Liver (tissue), 10 donors: Measurements from ENCODE around the gene SPANXN5. TPM values are rescaled to one million over a fixed set of nuclear protein-coding genes. Genes with fewer than 3 reads are reported as not detected.
"Not testable (repeated sequence)": the region's sequence is repeated elsewhere in the genome, so short reads cannot be mapped to it uniquely, and the experiment has no call there.

Experiments
- DNase-seq: peaks from one replicate; pipeline ENCODE4 v3.0.0-alpha.2; 2017; ENCODE audit warnings: low spot score
- H3K27ac ChIP-seq, 2 donors: one replicate each; pipeline ENCODE4 v1.7.0; 2013; ENCODE audit warnings: inconsistent platforms in 2 of 2, low read length in 2 of 2, control low read depth in 1 of 2, low read depth in 1 of 2, mild to moderate bottlenecking in 1 of 2
- H3K27me3 ChIP-seq, 4 donors: one replicate each; pipeline versions ENCODE4 v1.6.1 to v1.7.0; 2013; ENCODE audit warnings: low read length in 3 of 4, inconsistent platforms in 1 of 4, mild to moderate bottlenecking in 1 of 4, moderate library complexity in 1 of 4; ENCODE audit not compliant: control insufficient read depth in 4 of 4, insufficient read depth in 4 of 4
- H3K36me3 ChIP-seq, 4 donors: one replicate each; pipeline versions ENCODE4 v1.6.1 to v1.7.0; 2013; ENCODE audit warnings: low read length in 3 of 4, mild to moderate bottlenecking in 3 of 4, low read depth in 1 of 4, moderate library complexity in 1 of 4; ENCODE audit not compliant: control insufficient read depth in 4 of 4, insufficient read depth in 3 of 4
- H3K4me1 ChIP-seq, 4 donors: one replicate each; pipeline versions ENCODE4 v1.6.1 to v1.7.0; 2013; ENCODE audit warnings: low read length in 3 of 4, mild to moderate bottlenecking in 3 of 4, moderate library complexity in 1 of 4; ENCODE audit not compliant: control insufficient read depth in 4 of 4, insufficient read depth in 4 of 4
- H3K4me3 ChIP-seq, 3 donors: one replicate each; pipeline versions ENCODE4 v1.6.1 to v1.7.0; 2013; ENCODE audit warnings: low read length in 3 of 3, control low read depth in 1 of 3, low read depth in 1 of 3, mild to moderate bottlenecking in 1 of 3
- H3K9ac ChIP-seq, 2 donors: one replicate each; pipeline ENCODE4 v1.7.0; 2013; ENCODE audit warnings: low read length in 2 of 2, mild to moderate bottlenecking in 2 of 2, moderate library complexity in 2 of 2, control low read depth in 1 of 2, low read depth in 1 of 2
- H3K9me3 ChIP-seq, 4 donors: one replicate each; pipeline versions ENCODE4 v1.6.1 to v1.7.0; 2013; ENCODE audit warnings: low read length in 3 of 4; ENCODE audit not compliant: control insufficient read depth in 4 of 4
- WGBS: extraction: QIAGEN DNeasy Blood & Tissue Kit; methylation state at CpG from one replicate; pipeline ENCODE4 v1.1.7; 2013; 5-methylcytosine and 5-hydroxymethylcytosine counted together
- polyA plus RNA-seq, 2 donors: library from polyadenylated mRNA; stranded (reverse) in 1 of 2; unstranded in 1 of 2; fragments of 200-250 nt in 1 of 2; fragments of >200 nt in 1 of 2; fragmentation: Nextera tagmentation in 1 of 2; extraction: Ambion mirVana in 1 of 2; gene quantifications; one replicate each; pipeline versions ENCODE4 v1.2.1 to v1.2.3, GENCODE V29; 2013 to 2015
- small RNA-seq: library from RNA; depleted of rRNA; stranded (forward); fragments of <200 nt; gene quantifications from one replicate; pipeline ENCODE3, GENCODE V24; 2014
- total RNA-seq, 2 donors: library from RNA; depleted of rRNA; stranded (reverse); fragments of >200 nt; gene quantifications; one replicate each; pipeline ENCODE4 v1.2.3, GENCODE V29; 2014
- donor health status: healthy.
- donor health status: healthy.
- donor health status: healthy.
- donor health status: healthy.
- donor health status: healthy.

The SPANXN5 gene
- total and polyA plus RNA-seq, 4 donors: not detected

DNA sequence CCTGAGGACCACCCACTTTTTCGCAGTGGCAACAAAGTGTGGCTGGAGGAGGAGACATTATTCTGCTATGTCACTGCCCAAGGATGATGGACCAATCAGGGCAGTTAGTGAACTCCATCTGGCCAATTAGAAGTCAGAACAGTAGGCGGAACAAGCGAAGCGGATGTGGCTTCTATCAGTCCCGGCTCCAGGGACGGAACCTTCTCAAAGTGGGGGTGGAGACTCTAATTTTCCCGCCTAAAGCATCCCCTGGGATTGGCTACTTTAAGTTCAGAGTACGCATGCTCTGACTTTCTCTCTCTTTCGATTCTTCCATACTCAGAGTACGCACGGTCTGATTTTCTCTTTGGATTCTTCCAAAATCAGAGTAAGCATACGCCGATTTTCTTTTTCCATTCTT, 46.3 kb downstream of the SPANXN5 start, which contains the start of gene SSX2B:
SSX2B (plus strand) TSS at position 301 of the 400 bp plus-strand sequence. CDS start 1,429 bp downstream, outside the sequence.
- H3K27ac ChIP-seq, H3K36me3 ChIP-seq, H3K9ac ChIP-seq, H3K4me3 ChIP-seq, DNase-seq, H3K9me3 ChIP-seq, H3K4me1 ChIP-seq, H3K27me3 ChIP-seq: not testable (repeated sequence)
- no CpG with 5 or more reads among the region's 13 CpGs for WGBS

Small RNA genes lying within 50 kb of the gene (small RNA-seq; reads per million reads assigned to genes)
- not detected for gene AC244505.6
- gene AC244505.7: not detected

Other genes with a start within 250 kb of the SPANXN5 start
- gene SSX7, start 142.5 kb downstream of the SPANXN5 start, total RNA-seq: not detected
- gene SSX7, start 142.5 kb downstream of the SPANXN5 start, polyA plus RNA-seq: not detected
- not detected for gene SSX2, start 90.2 kb downstream of the SPANXN5 start, total RNA-seq
- gene SSX2, start 90.2 kb downstream of the SPANXN5 start, polyA plus RNA-seq: not detected
- not detected for gene SSX2B, start 46.2 kb downstream of the SPANXN5 start, total RNA-seq
- not detected for gene SSX2B, start 46.2 kb downstream of the SPANXN5 start, polyA plus RNA-seq
- not detected for gene XAGE5, start 13.9 kb upstream of the SPANXN5 start, total RNA-seq
- gene XAGE5, start 13.9 kb upstream of the SPANXN5 start, polyA plus RNA-seq: not detected
- not detected for gene XAGE3, start 70.7 kb upstream of the SPANXN5 start, total RNA-seq
- gene XAGE3, start 70.7 kb upstream of the SPANXN5 start, polyA plus RNA-seq: under 1 TPM in 1 of 2 donors, not detected in 1; 0.61 TPM
- 1 to 10 TPM; 3.5 to 8.8 TPM for gene FAM156B, start 99.9 kb upstream of the SPANXN5 start, total RNA-seq
- 1 to 10 TPM; 4.2 to 5.2 TPM for gene FAM156B, start 99.9 kb upstream of the SPANXN5 start, polyA plus RNA-seq
- gene FAM156A, start 161.1 kb upstream of the SPANXN5 start, total RNA-seq: 10 to 100 TPM in 1 of 2 donors, 1 to 10 TPM in 1; 2.7 to 12.6 TPM
- 1 to 10 TPM; 4.1 to 7.7 TPM for gene FAM156A, start 161.1 kb upstream of the SPANXN5 start, polyA plus RNA-seq